ENCODE results near the gene VANGL1. TPM values are rescaled to one million over a fixed set of nuclear protein-coding genes. Genes with fewer than 3 reads are reported as not detected.

Gene VANGL1
- total RNA-seq, 1 donor from 2014 or later, result 16.0 TPM

DNA sequence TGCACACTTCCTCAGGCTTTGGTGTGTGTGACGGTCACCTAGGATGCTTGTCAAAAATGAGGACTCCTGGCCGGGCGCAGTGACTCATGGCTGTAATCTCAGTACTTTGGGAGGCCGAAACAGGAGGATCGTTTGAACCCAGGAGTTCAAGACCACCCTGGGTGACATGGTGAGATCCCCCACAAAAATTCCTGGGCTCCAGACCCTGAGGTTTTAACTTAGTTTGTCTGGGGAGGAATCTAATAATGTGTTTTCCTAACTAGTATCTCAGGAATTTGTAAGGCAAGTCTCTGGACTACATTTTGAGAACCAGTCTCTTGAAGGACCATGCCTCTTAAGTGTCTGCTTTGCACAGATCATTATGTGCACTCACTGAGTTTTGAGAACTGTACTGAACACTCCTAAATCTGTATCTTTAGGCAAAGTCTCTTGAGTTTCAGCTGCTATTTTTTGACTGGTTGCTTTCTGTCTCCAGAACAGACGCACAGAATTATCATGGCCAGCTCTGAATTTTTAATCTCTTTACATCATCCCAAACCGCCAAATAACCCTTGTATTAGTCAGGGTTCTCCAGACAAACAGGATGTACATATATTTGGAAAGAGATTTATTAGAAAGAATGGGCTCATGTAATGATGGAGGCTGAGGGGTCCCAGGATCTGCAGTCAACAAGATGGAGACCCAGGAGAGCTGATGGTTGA is 45.5 kb upstream of the VANGL1 start:
- TF ChIP-seq, protein P1, sequence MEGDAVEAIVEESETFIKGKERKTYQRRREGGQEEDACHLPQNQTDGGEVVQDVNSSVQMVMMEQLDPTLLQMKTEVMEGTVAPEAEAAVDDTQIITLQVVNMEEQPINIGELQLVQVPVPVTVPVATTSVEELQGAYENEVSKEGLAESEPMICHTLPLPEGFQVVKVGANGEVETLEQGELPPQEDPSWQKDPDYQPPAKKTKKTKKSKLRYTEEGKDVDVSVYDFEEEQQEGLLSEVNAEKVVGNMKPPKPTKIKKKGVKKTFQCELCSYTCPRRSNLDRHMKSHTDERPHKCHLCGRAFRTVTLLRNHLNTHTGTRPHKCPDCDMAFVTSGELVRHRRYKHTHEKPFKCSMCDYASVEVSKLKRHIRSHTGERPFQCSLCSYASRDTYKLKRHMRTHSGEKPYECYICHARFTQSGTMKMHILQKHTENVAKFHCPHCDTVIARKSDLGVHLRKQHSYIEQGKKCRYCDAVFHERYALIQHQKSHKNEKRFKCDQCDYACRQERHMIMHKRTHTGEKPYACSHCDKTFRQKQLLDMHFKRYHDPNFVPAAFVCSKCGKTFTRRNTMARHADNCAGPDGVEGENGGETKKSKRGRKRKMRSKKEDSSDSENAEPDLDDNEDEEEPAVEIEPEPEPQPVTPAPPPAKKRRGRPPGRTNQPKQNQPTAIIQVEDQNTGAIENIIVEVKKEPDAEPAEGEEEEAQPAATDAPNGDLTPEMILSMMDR (IDR thresholded peaks at IDR 0.05; ENCODE audit: unreplicated experiment), result peak; percentile 55
- Mint-ChIP-seq H3K4me1 (peaks cover 10% of the 10 kb centered on the region), H3K9me3 (peaks cover 15% of the 10 kb centered on the region), H3K36me3 (no peaks in the 10 kb centered on the region), H3K4me3 (no peak overlapping the region), H3K27ac (no peak overlapping the region), H3K27me3 (ENCODE audit: low read depth) (no peaks in the 10 kb centered on the region)
- DNase-seq (ENCODE audit: low spot score in 2 of 2, unreplicated experiment in 2 of 2), result no peak

DNA sequence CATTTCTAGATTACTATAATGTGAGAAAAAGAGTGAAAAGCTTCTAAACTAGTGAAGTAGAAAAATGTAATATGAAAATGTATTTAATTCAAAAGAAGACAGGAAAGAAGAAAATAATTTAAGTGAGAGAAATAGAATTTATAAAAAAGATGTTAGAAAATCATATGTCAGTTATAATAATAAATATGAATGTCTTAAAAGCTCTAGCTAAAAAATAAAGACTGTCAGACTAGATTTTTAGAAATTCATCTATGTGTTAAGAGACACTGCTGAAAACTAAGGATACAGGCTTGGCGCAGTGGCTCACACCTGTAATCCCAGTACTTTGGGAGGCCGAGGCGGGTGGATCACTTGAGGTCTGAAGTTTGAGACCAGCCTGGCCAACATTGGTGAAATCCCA is 37.3 kb upstream of the VANGL1 start:
- H3K27ac Mint-ChIP-seq, result no peak overlapping the region
- H3K4me1 Mint-ChIP-seq, result no peaks in the 10 kb centered on the region
- H3K9me3 Mint-ChIP-seq, result peaks cover 32% of the 10 kb centered on the region
- DNase-seq (ENCODE audit: low spot score in 2 of 2, unreplicated experiment in 2 of 2), result no peak
- H3K36me3 Mint-ChIP-seq, result peaks cover 5% of the 10 kb centered on the region
- TF ChIP-seq, protein P1 (IDR thresholded peaks at IDR 0.05; ENCODE audit: unreplicated experiment), result no peak
- no peak overlapping the region for H3K4me3 Mint-ChIP-seq
- H3K27me3 Mint-ChIP-seq (ENCODE audit: low read depth), result no peaks in the 10 kb centered on the region

DNA sequence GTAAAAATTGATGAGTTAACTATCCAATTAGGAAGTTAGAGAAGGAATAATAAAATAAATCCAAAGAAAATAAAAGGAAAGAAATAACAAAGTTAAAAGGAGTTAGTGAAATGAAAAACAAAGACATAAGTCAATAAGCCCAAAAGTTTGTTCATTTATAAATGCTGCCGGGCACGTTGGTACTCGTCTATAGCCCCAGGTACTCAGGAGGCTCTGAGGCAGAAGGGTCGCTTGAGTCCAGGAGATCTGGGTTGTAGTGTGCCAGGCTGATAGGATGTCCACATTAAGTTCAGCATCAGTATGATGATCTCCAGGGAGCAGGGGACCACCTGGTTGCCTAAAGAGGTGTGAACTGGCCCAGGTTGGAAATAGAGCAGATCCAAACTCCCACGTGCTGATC is 35.5 kb upstream of the VANGL1 start:
- no peak overlapping the region for H3K27ac Mint-ChIP-seq
- TF ChIP-seq, protein P1 (IDR thresholded peaks at IDR 0.05; ENCODE audit: unreplicated experiment), result no peak
- no peaks in the 10 kb centered on the region for H3K27me3 Mint-ChIP-seq (ENCODE audit: low read depth)
- H3K4me1 Mint-ChIP-seq, result no peaks in the 10 kb centered on the region
- H3K4me3 Mint-ChIP-seq, result no peak overlapping the region
- no peak for DNase-seq (ENCODE audit: low spot score in 2 of 2, unreplicated experiment in 2 of 2)
- peaks cover 5% of the 10 kb centered on the region for H3K36me3 Mint-ChIP-seq
- peaks cover 26% of the 10 kb centered on the region for H3K9me3 Mint-ChIP-seq

GRCh38 chr1:115609021-115609420 is 32.7 kb upstream of the VANGL1 start:
- no peak for DNase-seq (ENCODE audit: low spot score in 2 of 2, unreplicated experiment in 2 of 2)
- Mint-ChIP-seq H3K36me3 (peaks cover 3% of the 10 kb centered on the region), H3K4me1 (no peaks in the 10 kb centered on the region), H3K9me3 (peaks cover 27% of the 10 kb centered on the region), H3K27me3 (ENCODE audit: low read depth) (no peaks in the 10 kb centered on the region), H3K27ac (no peak overlapping the region), H3K4me3 (no peak overlapping the region)
- TF ChIP-seq, protein P1 (IDR thresholded peaks at IDR 0.05; ENCODE audit: unreplicated experiment), result no peak

DNA sequence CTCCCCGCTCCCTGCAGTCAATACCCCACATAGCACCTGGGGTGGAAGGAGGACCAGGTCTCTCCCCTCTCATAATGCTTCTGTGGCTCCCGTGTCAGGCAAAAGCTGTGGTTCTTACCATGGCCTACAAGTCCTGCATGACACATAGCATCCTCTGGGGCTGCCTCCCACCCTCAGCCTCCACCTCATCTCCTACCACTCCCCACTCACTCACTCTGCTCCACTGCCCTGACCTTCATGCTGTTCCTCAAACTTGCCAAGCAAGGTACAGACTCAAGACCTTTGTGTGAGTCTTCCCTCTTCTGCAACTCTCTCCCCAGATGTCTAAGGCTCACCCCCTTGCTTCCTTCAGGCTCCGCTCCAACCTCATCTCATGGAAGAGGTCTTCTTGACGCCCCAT is 28.0 kb upstream of the VANGL1 start:
- DNase-seq (ENCODE audit: low spot score in 2 of 2, unreplicated experiment in 2 of 2), result no peak
- no peaks in the 10 kb centered on the region for H3K36me3 Mint-ChIP-seq
- no peaks in the 10 kb centered on the region for H3K4me1 Mint-ChIP-seq
- no peak overlapping the region for H3K27ac Mint-ChIP-seq
- TF ChIP-seq, protein P1 (IDR thresholded peaks at IDR 0.05; ENCODE audit: unreplicated experiment), result no peak
- no peak overlapping the region for H3K4me3 Mint-ChIP-seq
- peaks cover 1% of the 10 kb centered on the region for H3K27me3 Mint-ChIP-seq (ENCODE audit: low read depth)
- H3K9me3 Mint-ChIP-seq, result peaks cover 18% of the 10 kb centered on the region

All from mesothelial cell of epicardium (in vitro differentiated cells).